Liver (tissue), 3 donors: ENCODE measurements around the gene PGAM5.

Source experiments
- ATF3 ChIP-seq: IDR thresholded peaks from 2 replicates; pipeline ENCODE4 v1.6.1; 2016; ENCODE audit warnings: antibody characterized with exemption
- CTCF ChIP-seq: fragments of 150-350 bp; IDR thresholded peaks from 2 replicates; pipeline ENCODE4 v1.5.1; 2017; ENCODE audit warnings: improper control_type of control experiment, low read depth, low read length; ENCODE audit not compliant: missing input control
- EGR1 ChIP-seq, 2 donors: IDR thresholded peaks; 2 replicates each; pipeline ENCODE4 v1.6.1; 2016 to 2018; ENCODE audit warnings: antibody characterized with exemption in 2 of 2, low read depth in 2 of 2
- GABPA ChIP-seq, 2 donors: IDR thresholded peaks in 1 of 2; conservative IDR thresholded peaks in 1 of 2; 2 replicates each; pipeline ENCODE4 v1.6.1; 2016; ENCODE audit warnings: antibody characterized with exemption in 2 of 2, mild to moderate bottlenecking in 1 of 2, moderate library complexity in 1 of 2
- HNF4A ChIP-seq, 2 donors: conservative IDR thresholded peaks; 2 replicates each; pipeline ENCODE4 v1.6.1; 2016; ENCODE audit warnings: antibody characterized with exemption in 2 of 2, mild to moderate bottlenecking in 2 of 2
- HNF4G ChIP-seq: IDR thresholded peaks from 2 replicates; pipeline ENCODE4 v1.6.1; 2016; ENCODE audit warnings: antibody characterized with exemption
- JUND ChIP-seq, 2 donors: IDR thresholded peaks; 2 replicates each; pipeline ENCODE4 v1.6.1; 2016; ENCODE audit warnings: antibody characterized with exemption in 2 of 2
- MAX ChIP-seq: IDR thresholded peaks from 2 replicates; pipeline ENCODE4 v1.6.1; 2016; ENCODE audit warnings: antibody characterized with exemption
- NR2F2 ChIP-seq: IDR thresholded peaks from 2 replicates; pipeline ENCODE4 v1.6.1; 2016; ENCODE audit warnings: antibody characterized with exemption
- RAD21 ChIP-seq, 2 donors: IDR thresholded peaks; 2 replicates each; pipeline ENCODE4 v1.6.1; 2016; ENCODE audit warnings: antibody characterized with exemption in 2 of 2, mild to moderate bottlenecking in 2 of 2
- RXRA ChIP-seq, 2 donors: IDR thresholded peaks; 2 replicates each; pipeline ENCODE4 v1.6.1; 2017 to 2018; ENCODE audit warnings: antibody characterized with exemption in 2 of 2, mild to moderate bottlenecking in 1 of 2
- SP1 ChIP-seq: IDR thresholded peaks from 2 replicates; pipeline ENCODE4 v1.6.1; 2018; ENCODE audit warnings: antibody characterized with exemption, mild to moderate bottlenecking
- YY1 ChIP-seq: IDR thresholded peaks from 2 replicates; pipeline ENCODE4 v1.6.1; 2016; ENCODE audit warnings: antibody characterized with exemption, mild to moderate bottlenecking
- TF ChIP-seq, protein P1 (sequence below): IDR thresholded peaks from 2 replicates; pipeline ENCODE4 v1.6.1; 2016; ENCODE audit warnings: antibody characterized with exemption, mild to moderate bottlenecking
- donor health status: healthy.
- donor health status: healthy.

DNA sequence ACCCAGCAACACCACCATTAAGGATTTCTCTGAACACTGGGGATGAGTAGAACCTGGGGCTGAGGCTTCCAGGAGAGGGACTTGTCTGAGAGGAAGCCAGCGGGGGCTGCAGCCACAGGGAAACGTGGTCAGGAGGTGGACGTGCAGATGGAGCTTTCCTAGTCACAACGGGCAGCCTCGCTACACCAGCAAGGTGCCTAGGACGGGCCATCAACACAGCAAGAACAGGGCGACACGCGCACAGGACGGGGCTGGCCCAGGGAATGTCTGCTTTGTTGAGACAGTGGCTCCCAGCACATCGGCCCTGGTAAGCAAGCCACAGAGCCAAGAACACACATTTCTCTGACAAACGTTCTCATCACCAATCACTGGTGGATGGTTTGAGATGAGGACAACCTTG, 25.7 kb downstream of the PGAM5 start:
- TF ChIP-seq RXRA (IDR thresholded peaks at IDR 0.05) (no peak), MAX (no peak), CTCF (no peak), RAD21 (IDR thresholded peaks at IDR 0.05) (no peak), GABPA (IDR thresholded peaks at IDR 0.05 in 1 of 2, conservative IDR thresholded peaks at IDR 0.05 in 1 of 2) (no peak), EGR1 (IDR thresholded peaks at IDR 0.05; ENCODE audit: low read depth in 2 of 2) (no peak), YY1 (no peak), NR2F2 (no peak), HNF4G (no peak), SP1 (no peak), HNF4A (conservative IDR thresholded peaks at IDR 0.05) (no peak), ATF3 (no peak), JUND (IDR thresholded peaks at IDR 0.05) (no peak)
- TF ChIP-seq, protein P1, sequence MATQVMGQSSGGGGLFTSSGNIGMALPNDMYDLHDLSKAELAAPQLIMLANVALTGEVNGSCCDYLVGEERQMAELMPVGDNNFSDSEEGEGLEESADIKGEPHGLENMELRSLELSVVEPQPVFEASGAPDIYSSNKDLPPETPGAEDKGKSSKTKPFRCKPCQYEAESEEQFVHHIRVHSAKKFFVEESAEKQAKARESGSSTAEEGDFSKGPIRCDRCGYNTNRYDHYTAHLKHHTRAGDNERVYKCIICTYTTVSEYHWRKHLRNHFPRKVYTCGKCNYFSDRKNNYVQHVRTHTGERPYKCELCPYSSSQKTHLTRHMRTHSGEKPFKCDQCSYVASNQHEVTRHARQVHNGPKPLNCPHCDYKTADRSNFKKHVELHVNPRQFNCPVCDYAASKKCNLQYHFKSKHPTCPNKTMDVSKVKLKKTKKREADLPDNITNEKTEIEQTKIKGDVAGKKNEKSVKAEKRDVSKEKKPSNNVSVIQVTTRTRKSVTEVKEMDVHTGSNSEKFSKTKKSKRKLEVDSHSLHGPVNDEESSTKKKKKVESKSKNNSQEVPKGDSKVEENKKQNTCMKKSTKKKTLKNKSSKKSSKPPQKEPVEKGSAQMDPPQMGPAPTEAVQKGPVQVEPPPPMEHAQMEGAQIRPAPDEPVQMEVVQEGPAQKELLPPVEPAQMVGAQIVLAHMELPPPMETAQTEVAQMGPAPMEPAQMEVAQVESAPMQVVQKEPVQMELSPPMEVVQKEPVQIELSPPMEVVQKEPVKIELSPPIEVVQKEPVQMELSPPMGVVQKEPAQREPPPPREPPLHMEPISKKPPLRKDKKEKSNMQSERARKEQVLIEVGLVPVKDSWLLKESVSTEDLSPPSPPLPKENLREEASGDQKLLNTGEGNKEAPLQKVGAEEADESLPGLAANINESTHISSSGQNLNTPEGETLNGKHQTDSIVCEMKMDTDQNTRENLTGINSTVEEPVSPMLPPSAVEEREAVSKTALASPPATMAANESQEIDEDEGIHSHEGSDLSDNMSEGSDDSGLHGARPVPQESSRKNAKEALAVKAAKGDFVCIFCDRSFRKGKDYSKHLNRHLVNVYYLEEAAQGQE: no peak
